Progenitor cell of endocrine pancreas (in vitro differentiated cells): Measurements from ENCODE around the gene ADAM33. TPM values are rescaled to one million over a fixed set of nuclear protein-coding genes. Genes with fewer than 3 reads are reported as not detected.

Source experiments
- DNase-seq: peaks from one replicate; pipeline ENCODE4 v3.0.0; 2021; ENCODE audit warnings: low spot score; ENCODE audit not compliant: unreplicated experiment
- H3K27ac Mint-ChIP-seq: 2 replicates; pipeline ENCODE4 v1.8.0; 2021; ENCODE audit warnings: mild to moderate bottlenecking, moderate library complexity, mixed read lengths
- H3K27me3 Mint-ChIP-seq: 2 replicates; pipeline ENCODE4 v1.8.0; 2021; ENCODE audit warnings: mixed read lengths
- H3K36me3 Mint-ChIP-seq: 2 replicates; pipeline ENCODE4 v1.8.0; 2022; ENCODE audit warnings: mixed read lengths; ENCODE audit not compliant: insufficient read depth
- H3K4me1 Mint-ChIP-seq: 2 replicates; pipeline ENCODE4 v1.8.0; 2021; ENCODE audit warnings: low read depth, mixed read lengths
- H3K4me3 Mint-ChIP-seq: 2 replicates; pipeline ENCODE4 v1.8.0; 2021; ENCODE audit warnings: low read depth, mild to moderate bottlenecking, moderate library complexity, mixed read lengths
- H3K9me3 Mint-ChIP-seq: 2 replicates; pipeline ENCODE4 v1.8.0; 2021; ENCODE audit warnings: low read depth, mixed read lengths
- total RNA-seq: library from RNA; stranded (reverse); gene quantifications from 2 replicates; pipeline ENCODE4 v1.2.1, GENCODE V29; 2021
- TF ChIP-seq, protein P1 (sequence below): fragments of 200-600 bp; sonication (generic); IDR thresholded peaks from one replicate; pipeline ENCODE4 v1.5.0; 2021; ENCODE audit warnings: antibody characterized with exemption, mild to moderate bottlenecking; ENCODE audit not compliant: unreplicated experiment

Gene ADAM33
- total RNA-seq, 1 donor from 2014 or later = 0.67 TPM

DNA sequence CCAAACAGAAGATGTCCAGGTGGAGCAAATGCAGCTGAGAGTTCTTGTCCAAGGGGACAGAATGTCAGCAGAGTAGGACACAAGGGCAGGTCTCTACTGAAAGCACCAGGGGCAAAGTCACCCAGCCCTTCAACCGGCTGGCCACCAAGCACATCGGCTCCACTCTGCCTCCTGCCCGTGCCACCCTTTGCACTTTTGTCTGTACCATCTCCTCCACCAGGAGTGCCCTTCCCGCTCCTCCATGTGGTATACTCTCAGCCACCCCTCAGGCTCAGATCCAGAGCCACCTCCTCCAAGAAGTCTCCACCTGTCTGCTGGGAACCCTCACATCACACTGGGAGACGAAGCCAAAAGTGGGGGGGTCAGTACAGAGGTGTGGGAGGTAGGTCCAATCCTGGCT lies 46.5 kb upstream of the ADAM33 start:
- no peaks in the 10 kb centered on the region for H3K9me3 Mint-ChIP-seq
- H3K27me3 Mint-ChIP-seq = peaks cover 59% of the 10 kb centered on the region
- H3K27ac Mint-ChIP-seq = no peak overlapping the region
- no peak overlapping the region for H3K4me3 Mint-ChIP-seq
- no peaks in the 10 kb centered on the region for H3K36me3 Mint-ChIP-seq
- H3K4me1 Mint-ChIP-seq = no peaks in the 10 kb centered on the region
- DNase-seq = no peak
- TF ChIP-seq, protein P1, sequence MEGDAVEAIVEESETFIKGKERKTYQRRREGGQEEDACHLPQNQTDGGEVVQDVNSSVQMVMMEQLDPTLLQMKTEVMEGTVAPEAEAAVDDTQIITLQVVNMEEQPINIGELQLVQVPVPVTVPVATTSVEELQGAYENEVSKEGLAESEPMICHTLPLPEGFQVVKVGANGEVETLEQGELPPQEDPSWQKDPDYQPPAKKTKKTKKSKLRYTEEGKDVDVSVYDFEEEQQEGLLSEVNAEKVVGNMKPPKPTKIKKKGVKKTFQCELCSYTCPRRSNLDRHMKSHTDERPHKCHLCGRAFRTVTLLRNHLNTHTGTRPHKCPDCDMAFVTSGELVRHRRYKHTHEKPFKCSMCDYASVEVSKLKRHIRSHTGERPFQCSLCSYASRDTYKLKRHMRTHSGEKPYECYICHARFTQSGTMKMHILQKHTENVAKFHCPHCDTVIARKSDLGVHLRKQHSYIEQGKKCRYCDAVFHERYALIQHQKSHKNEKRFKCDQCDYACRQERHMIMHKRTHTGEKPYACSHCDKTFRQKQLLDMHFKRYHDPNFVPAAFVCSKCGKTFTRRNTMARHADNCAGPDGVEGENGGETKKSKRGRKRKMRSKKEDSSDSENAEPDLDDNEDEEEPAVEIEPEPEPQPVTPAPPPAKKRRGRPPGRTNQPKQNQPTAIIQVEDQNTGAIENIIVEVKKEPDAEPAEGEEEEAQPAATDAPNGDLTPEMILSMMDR = no peak

DNA sequence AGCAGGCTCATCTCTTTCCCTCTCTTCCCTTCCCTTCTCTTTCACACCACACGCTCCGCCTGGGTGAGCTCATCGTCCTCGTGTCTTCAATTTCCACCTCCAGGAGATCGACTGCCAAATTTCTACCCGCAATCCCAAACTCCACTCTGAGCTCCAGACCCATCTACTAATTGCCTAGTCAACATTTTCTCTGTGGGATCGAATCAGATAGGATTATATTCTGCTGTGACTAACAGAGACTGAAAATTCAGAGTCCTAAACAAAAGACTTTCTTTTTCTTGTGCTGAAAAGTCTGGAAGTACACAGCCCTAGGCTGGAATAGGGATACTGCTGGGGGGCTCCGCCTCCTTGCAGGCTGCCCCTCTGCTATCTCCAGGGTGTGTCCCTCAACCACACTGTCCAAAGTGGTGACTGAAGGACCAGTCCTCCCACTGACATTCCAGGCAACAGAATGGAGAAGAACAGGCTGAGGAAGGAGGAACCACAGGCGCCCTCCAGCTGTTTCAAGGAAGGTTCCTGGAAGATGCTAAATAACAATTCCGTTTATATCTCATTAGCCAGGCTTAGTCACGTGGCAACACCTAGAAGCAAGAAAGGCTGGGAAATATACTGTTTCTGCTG lies 45.7 kb upstream of the ADAM33 start:
- no peaks in the 10 kb centered on the region for H3K4me1 Mint-ChIP-seq
- H3K4me3 Mint-ChIP-seq = no peak overlapping the region
- H3K27me3 Mint-ChIP-seq = peaks cover 55% of the 10 kb centered on the region
- H3K27ac Mint-ChIP-seq = no peak overlapping the region
- DNase-seq = no peak
- H3K9me3 Mint-ChIP-seq = no peaks in the 10 kb centered on the region
- H3K36me3 Mint-ChIP-seq = no peaks in the 10 kb centered on the region
- TF ChIP-seq, protein P1 = no peak

DNA sequence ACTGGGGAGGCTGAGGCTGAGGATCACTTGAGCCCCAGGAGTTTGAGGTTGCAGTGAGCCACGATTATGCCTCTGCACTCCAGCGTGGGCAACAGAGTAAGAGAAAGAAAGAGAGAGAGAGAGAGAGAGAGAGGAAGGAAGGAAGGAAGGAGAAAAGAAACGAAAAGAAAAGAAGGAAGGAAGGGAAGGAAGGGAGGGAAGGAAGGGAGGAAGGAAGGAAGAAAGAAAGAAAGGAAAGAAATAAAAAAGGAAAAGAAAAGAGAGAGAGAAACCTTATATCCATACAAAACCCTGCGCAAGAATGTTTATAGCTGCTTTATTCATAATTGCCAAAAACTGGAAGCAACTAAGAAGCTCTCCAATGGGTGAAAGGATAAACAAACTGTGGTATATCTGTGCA lies 42.5 kb upstream of the ADAM33 start:
- Mint-ChIP-seq H3K27me3 (peaks cover 53% of the 10 kb centered on the region), H3K4me3 (no peak overlapping the region), H3K36me3 (no peaks in the 10 kb centered on the region), H3K4me1 (no peaks in the 10 kb centered on the region), H3K9me3 (no peaks in the 10 kb centered on the region), H3K27ac (no peak overlapping the region)
- TF ChIP-seq, protein P1 = no peak
- no peak for DNase-seq

DNA sequence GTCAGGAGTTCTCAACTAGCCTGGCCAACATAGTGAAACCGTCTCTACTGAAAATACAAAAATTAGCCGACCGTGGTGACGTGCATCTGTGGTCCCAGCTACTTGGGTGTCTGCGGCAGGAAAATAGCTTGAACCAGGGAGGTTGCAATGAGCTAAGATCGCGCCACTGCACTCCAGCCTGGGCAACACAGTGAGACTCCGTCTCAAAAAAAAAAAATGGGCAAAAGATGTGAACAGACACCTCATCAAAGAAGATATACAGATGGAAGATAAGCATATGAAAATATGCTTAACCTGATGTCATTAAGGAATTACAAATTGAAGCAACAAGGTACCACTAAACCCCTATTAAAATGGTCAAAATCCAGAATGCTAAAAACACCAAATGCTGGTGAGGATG lies 41.5 kb upstream of the ADAM33 start:
- TF ChIP-seq, protein P1 = no peak
- no peak for DNase-seq
- Mint-ChIP-seq H3K4me1 (no peaks in the 10 kb centered on the region), H3K4me3 (no peak overlapping the region), H3K27ac (no peak overlapping the region), H3K27me3 (peaks cover 49% of the 10 kb centered on the region), H3K9me3 (no peaks in the 10 kb centered on the region), H3K36me3 (no peaks in the 10 kb centered on the region)

DNA sequence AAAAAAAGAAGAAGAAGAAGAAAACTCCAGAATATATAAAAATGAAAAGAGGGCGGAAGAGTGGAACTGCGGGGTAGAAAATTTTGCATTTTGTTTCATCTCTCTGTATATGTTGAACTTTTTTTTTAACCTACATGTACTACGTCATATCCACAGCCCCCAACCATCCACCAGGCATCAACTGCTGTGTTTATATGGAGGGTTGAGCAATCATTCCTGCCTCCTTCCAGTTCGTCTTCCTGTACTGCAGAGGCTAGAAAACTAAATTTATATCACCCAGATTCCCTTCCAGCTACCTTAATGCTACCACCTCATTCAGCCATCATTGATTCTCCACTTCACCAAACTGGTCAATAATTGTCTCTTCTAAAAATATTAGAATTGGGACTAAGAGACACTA lies 40.1 kb upstream of the ADAM33 start:
- TF ChIP-seq, protein P1 = no peak
- no peaks in the 10 kb centered on the region for H3K9me3 Mint-ChIP-seq
- no peak for DNase-seq
- no peaks in the 10 kb centered on the region for H3K4me1 Mint-ChIP-seq
- peaks cover 38% of the 10 kb centered on the region for H3K27me3 Mint-ChIP-seq
- H3K4me3 Mint-ChIP-seq = no peak overlapping the region
- no peak overlapping the region for H3K27ac Mint-ChIP-seq
- no peaks in the 10 kb centered on the region for H3K36me3 Mint-ChIP-seq
